GM21390 (cell line): Measurements from ENCODE around the gene LINS1.

ENCODE experiments used
- ATAC-seq: cut with Tn5 transposase; IDR thresholded peaks from one replicate; pipeline ENCODE4 v1.9.1; 2021; ENCODE audit not compliant: unreplicated experiment

LINS1 gene

DNA sequence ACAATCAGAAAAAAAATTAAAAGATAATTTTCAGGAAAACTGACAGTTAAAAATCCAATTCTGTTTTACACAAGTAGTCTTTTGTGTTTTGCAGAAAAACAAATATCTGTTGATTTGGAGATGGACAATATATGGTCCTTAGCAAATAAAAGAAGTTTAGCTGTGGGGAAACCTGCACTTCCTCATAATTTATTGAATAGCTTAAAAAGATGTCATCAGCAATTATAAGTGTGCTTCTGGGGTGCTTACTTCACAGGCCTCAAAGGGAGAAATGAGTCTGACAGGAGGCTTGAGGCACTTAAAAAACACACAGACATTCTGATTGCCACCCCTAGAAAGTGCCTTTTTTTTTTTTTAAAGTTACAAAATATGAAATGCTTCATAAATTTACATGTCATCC, 41.7 kb downstream of the LINS1 start:
- no peak for ATAC-seq

DNA sequence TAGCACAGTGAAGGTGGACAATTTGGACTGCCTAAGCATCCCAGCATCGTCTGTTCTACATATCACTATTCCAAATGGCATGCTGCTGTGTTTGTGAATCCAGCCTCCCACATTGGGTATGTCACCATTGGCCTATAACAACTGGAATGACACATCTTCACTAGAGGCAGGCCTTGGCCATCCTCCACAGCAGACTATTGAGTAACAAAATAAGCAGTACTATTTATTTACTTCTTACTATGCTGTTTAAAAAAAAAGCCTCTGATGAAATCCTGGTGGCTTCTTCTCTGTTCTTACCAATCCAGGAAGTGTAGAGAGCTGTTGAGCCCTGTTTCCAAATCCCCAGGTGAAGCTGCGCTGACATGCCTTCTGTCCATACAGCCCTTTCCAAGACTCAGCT, 42.7 kb downstream of the LINS1 start:
- ATAC-seq = no peak

GRCh38 chr15:100558771-100559254, 43.2 kb downstream of the LINS1 start:
- ATAC-seq = no peak

DNA sequence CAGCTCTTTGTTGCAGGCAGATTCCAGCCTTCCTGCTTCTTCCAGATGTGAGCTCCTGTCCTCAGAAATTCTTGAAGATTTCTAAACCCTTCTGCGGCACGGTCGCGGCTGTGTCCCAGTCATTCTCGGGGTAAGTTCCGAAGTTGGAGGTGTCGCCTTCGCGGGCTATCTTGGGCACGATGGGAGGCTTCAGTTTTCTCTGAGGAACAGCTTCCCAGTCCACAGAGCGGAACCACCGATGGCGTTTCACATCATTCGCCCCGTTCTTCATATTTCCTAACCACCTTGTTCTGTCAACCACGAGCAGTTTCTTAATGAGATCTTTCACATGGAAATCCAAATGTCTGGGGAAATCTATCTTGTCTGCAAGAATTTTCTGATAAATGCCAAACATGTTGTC, 48.5 kb downstream of the LINS1 start:
- no peak for ATAC-seq

DNA sequence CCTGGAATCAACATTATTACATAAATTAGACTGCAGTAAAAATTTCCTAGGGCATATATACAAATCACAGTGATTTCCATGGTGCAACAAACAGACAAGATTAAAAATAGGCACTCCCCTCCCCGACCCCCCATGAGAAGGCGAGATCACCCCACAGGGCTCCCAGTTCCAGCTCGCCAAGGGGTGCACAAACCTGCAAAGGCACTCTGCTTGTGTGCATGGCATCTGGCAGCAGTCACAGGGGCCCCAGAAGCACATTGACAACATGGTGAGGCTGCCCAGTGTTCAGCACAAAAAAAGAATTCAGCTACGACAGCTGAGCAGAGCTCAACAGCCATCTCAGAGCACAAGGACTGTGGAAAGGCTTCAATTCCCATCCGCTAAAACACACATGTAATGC, 54.0 kb downstream of the LINS1 start:
- ATAC-seq = no peak

DNA sequence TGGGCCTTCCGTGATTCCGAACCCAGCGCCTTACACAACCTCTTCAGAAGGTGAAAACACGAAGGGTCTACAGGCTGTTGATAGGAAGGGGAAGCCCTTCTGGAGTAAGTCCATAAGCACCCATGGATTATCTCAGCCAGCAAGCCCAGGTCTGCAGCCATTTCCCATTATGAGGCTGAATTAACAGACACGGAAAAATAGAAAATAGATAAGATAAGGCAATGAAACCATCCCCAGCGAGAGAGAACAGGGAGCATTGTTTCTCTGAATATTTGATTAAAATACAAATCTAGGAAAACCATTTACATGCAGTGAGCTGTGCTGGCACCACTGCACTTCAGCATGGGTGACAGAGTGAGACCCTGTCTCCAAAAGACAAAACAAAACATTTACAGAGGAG, 57.0 kb downstream of the LINS1 start:
- ATAC-seq = no peak

- no peak for ATAC-seq
Measured at GRCh38 chr15:100544338-100544841, 57.6 kb downstream of the LINS1 start.

GRCh38 chr15:100542290-100542689, 59.7 kb downstream of the LINS1 start:
- ATAC-seq = no peak

DNA sequence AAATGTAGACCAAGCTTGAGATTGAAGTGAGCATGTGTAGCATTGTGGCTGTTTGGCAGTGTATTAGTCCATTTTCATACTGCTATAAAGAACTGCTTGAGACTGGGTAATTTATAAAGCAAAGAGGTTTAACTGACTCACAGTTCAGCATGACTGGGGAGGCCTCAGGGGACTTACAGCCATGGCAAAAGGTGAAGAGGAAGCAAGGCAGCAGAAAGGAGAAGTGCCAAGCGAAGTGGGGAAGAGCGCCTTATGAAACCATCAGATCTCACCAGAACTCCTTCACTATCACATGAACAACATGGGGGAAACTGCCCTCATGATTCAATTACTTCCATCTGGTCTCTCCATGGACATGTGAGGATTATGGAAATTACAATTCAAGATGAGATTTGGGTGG, 64.7 kb downstream of the LINS1 start:
- peak; percentile 75 for ATAC-seq

DNA sequence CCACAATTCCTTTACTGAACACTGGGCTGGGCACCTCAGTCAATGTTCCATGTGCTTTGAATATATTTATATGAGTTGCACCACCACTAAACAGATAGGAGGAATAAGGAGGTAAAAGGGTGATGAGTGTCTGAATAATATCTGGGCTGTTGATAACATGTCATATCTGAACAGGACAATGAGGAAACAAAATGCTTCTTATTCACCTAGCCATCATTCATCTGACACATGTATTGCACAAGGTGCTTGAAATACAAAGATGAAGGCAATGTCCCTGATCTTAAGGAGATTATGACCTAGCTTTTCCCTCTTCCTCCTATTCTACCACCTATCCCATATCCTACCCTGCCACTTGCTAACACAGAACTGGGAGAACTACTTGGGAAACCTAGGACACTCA, 65.3 kb downstream of the LINS1 start:
- ATAC-seq = no peak

GRCh38 chr15:100533886-100534285, 68.1 kb downstream of the LINS1 start:
- ATAC-seq = no peak

- no peak for ATAC-seq
Measured at GRCh38 chr15:100531823-100532327, 70.1 kb downstream of the LINS1 start.

GRCh38 chr15:100531204-100531603, 70.8 kb downstream of the LINS1 start:
- no peak for ATAC-seq

GRCh38 chr15:100529556-100529955, 72.4 kb downstream of the LINS1 start:
- ATAC-seq = no peak

DNA sequence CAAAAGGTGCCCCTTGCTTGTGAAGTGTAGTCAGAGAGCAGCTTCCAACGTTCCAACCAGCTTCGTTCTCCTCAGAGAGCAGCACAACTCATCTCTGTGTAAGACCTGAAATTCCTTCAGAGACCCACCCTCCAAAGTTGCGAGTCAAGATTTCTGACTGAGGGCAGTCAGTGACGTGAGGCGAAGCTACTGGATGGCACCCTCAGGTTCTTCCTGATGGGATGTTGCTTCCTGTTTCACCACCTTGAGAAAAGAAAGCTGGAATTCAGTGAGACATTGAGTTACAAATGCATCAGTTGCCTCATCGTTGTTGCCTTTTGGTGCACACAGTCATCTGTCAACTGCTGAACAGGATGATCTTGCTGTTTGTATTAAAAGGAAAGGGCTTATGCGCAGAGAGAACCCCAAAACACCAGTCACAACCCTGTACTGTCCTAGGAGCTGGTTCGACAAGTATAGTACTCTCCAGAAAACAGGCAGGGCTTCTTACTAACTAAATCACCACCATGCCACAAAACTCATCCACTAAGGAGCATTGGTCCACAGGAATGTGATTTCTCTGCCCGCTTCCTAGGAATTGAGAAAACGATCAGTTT, 73.1 kb downstream of the LINS1 start, which contains the start of gene CERS3:
TSS of gene CERS3 (minus strand) at position 118 of the 596 bp plus-strand sequence. CDS start 27,101 bp downstream, outside the sequence.
- ATAC-seq = no peak

DNA sequence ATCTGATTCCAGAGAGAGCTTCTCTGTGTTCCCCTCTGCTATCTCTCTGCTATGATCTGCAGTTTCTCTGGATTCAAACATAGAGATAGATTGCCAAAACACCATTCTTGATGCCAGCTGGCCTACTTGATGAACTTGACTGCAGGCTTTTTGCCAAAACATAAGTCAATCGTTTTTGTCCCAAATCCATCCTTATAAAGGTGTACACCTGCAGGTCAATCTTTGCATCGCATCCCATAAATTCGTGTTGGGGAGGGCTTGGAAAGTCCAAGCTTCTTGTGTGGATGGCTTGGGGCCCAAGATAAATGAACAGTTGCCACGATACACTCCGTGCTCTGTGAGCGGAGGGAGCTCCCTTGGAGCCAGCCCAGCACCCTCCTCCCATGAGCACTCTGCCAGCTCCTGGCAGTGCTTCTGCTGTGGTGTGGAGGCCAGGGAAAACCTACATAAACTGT, 75.9 kb downstream of the LINS1 start:
- ATAC-seq = no peak

GRCh38 chr15:100525436-100525835, 76.5 kb downstream of the LINS1 start:
- ATAC-seq = no peak

- ATAC-seq = no peak
Measured at GRCh38 chr15:100524326-100524725, 77.7 kb downstream of the LINS1 start.

DNA sequence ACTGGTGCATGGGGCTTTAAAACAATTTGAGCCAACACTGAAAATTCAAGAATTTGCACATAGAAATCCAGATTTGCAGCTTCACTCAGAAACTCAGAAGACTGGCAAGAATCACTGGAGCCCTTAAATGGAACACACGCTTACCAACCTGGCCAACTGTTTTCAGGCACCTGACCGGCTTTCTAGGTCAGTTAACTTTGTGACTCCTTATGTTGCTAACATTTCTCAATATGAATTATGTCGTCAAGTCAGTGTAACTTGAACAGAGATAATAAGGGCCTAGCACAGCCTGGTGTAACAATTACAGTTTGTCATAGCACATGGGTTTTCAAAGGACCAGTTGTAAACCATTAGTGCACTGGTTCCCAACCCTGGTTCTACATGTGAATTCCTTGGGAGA, 80.1 kb downstream of the LINS1 start:
- ATAC-seq = no peak

DNA sequence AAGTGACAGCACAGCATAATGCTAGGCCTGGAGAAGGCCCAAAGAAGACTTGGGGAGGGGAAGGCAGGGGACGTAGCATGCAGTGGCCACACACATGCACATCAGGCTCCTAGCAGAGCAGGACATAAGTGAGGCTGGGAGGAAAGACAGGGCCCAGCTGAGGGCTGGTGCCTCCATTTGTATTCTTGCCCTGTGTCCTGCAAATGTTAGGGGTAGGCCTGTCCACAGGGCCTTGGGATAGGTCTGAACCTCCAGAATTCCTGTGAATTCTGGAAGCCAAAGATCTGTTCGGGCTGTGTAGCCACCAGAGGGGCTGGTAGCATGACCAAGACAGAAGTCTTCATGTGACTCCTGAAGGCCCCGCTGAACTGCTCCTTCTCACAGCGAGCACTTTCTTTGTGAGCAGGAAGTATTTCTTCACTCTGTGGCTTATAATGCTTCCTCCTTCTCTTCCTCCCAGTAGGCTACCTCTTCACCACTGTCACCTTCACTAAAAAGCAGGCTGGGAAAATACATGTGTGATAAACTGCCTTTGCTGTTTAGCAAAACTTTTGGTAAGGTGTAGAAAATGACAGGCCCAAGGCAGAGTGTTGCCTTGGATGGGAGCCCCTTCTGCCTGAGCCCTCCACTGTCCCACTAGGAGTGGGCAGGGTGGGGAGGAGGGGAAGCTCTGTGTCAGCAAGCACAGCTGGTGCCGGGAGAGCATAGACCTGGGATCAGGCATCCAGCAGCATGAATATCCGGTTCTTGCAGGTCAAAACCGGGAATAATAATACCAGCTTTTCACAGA, 81.7 kb downstream of the LINS1 start:
- ATAC-seq = no peak

- ATAC-seq = no peak
Measured at GRCh38 chr15:100517846-100518245, 84.1 kb downstream of the LINS1 start.
